Measurements from ENCODE around the gene RHBDD1. TPM values are rescaled to one million over a fixed set of nuclear protein-coding genes. Genes with fewer than 3 reads are reported as not detected.

The RHBDD1 gene
- total RNA-seq, 2 donors from 2014 or later, result 41.5 to 42.0 TPM

DNA sequence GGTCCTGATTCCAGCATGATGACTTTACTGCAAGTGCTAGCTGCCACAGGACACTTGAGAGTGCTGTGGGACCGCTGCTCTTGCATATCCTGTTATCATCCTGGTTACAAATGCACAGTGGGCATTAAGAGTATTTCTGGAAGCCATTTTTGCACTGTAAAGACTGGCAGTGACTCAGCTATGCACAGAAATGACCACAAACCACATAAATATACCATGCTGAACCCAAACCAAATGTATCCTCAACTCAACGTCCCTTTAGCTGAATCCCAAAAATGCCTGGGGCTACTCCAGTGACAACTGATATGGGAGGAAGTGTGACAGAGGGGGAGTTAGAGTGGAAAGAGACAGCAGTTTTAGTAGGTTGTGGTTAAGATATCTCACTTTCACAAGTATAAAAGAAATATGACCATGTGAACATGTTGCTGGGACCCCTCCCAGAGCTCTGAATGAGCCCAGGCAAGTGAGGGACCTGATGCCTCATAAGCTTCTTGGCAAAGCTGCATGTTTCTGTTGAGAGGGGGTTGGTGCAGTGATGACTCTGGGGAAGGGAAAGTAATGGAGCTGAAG lies 37.3 kb downstream of the RHBDD1 start:
- Mint-ChIP-seq H3K27me3 (no peaks in the 10 kb centered on the region), H3K36me3 (ENCODE audit: low read depth) (peaks cover 17% of the 10 kb centered on the region), H3K27ac (peak overlapping the region; percentile 14), H3K4me3 (no peak overlapping the region), H3K4me1 (peaks cover 17% of the 10 kb centered on the region)
- ATAC-seq (no peak), DNase-seq (no peak)
- no peaks in the 10 kb centered on the region for H3K9me3 ChIP-seq (ENCODE audit: control insufficient read depth, low read length, poor library complexity, severe bottlenecking)

DNA sequence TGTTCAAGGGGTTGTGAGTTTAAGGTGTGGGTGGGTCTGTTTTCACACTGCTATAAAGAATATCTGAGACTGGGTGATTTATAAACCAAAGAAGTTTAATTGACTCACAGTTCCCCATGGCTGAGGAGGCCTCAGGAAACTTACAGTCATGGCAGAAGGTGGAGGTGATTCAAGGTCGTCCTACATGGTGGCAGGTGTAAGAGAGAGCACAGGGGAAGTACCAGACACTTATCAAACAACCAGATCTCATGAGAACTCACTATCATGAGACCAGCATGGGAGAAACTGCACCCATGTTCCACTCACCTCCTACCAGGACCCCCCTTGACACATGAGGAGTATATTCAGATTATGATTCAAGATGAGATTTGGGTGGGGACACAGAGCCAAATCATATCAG lies 38.0 kb downstream of the RHBDD1 start:
- DNase-seq (no peak), ATAC-seq (no peak)
- peaks cover 15% of the 10 kb centered on the region for H3K36me3 Mint-ChIP-seq (ENCODE audit: low read depth)
- no peaks in the 10 kb centered on the region for H3K27me3 Mint-ChIP-seq
- no peaks in the 10 kb centered on the region for H3K9me3 ChIP-seq (ENCODE audit: control insufficient read depth, low read length, poor library complexity, severe bottlenecking)
- H3K27ac Mint-ChIP-seq, result no peak overlapping the region
- no peak overlapping the region for H3K4me3 Mint-ChIP-seq
- peaks cover 14% of the 10 kb centered on the region for H3K4me1 Mint-ChIP-seq

DNA sequence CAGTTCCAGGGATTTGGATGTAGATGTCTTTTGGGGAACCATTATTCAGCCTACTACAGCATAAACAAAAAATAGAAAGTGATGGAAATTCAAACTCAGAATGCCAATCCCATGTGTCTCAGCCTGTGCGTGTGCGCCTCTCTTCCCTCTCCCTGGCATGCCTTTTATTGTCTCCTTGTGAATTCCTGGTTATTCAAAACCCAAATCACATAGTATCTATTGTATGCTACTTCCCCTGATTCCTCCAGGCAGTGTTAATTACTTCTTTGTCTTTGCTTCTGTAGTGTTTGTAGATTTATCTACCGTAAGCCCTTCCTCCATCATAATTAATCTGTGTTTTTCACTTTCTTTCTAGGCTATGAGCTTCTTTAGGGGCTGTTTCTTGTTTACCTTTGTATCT lies 38.9 kb downstream of the RHBDD1 start:
- H3K4me1 Mint-ChIP-seq, result peaks cover 14% of the 10 kb centered on the region
- no peak for ATAC-seq
- DNase-seq, result no peak
- no peak overlapping the region for H3K27ac Mint-ChIP-seq
- no peak overlapping the region for H3K4me3 Mint-ChIP-seq
- H3K27me3 Mint-ChIP-seq, result no peaks in the 10 kb centered on the region
- H3K36me3 Mint-ChIP-seq (ENCODE audit: low read depth), result peaks cover 14% of the 10 kb centered on the region
- no peaks in the 10 kb centered on the region for H3K9me3 ChIP-seq (ENCODE audit: control insufficient read depth, low read length, poor library complexity, severe bottlenecking)

DNA sequence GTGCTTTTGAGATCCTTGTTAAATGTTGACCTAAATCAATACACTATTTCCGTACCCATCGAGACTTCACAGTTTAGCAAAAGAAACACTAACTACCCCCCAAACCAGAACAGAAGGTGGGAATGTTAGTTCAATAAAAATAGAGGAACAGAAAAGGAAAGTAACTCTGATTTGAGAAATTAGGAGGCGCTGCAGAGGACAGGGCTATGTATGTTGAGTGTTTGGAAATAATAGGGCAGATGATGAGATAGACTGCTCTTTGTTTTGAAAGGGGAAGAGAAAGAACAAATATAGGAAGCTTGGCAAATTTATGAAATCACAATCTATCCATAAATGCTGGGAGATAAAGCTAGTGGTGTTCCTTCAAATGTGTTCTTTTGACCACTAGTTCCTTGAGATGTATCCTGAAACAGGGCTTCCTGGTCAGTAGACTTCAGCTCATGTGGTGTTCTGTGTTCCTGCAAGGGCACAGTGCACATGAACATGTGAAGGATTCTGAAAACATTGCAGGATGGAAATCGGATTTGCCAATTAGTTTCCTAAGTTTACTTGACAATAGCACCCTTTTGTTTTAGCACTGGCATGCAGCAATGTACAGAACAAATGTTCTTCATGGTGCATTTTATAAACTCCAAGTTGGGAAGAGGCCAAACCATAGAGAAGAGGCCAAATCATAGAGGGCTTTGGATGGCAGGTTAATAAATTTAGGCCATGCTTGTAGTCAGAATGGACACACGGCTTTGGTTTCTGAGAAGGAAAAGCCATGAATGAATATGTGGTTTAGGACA lies 39.8 kb downstream of the RHBDD1 start:
- Mint-ChIP-seq H3K36me3 (ENCODE audit: low read depth) (peaks cover 15% of the 10 kb centered on the region), H3K4me1 (peaks cover 14% of the 10 kb centered on the region), H3K4me3 (no peak overlapping the region), H3K27me3 (no peaks in the 10 kb centered on the region), H3K27ac (no peak overlapping the region)
- H3K9me3 ChIP-seq (ENCODE audit: control insufficient read depth, low read length, poor library complexity, severe bottlenecking), result no peaks in the 10 kb centered on the region
- DNase-seq (no peak), ATAC-seq (no peak)

DNA sequence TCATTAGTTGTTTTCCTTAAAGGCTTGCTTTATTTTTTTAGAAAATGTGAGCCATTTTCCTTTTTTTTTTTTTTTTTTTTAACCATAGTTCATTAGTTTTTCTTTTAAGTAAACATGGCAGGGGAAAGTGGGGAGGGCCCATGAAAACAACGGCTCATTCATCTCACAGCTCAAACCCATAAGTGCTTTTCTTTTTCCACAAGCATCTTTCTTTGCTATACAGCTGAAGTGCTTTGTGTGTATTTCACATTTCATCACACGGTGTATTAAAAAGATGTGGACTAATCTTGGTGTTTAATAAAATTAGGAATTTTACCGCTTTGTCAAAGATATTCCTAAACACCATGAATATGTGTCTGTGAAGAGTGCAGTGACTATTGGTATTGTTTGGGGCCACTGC lies 41.6 kb downstream of the RHBDD1 start:
- Mint-ChIP-seq H3K4me1 (peaks cover 12% of the 10 kb centered on the region), H3K4me3 (no peak overlapping the region), H3K36me3 (ENCODE audit: low read depth) (peaks cover 16% of the 10 kb centered on the region), H3K27ac (no peak overlapping the region), H3K27me3 (no peaks in the 10 kb centered on the region)
- DNase-seq, result no peak
- H3K9me3 ChIP-seq (ENCODE audit: control insufficient read depth, low read length, poor library complexity, severe bottlenecking), result no peaks in the 10 kb centered on the region
- ATAC-seq, result no peak

DNA sequence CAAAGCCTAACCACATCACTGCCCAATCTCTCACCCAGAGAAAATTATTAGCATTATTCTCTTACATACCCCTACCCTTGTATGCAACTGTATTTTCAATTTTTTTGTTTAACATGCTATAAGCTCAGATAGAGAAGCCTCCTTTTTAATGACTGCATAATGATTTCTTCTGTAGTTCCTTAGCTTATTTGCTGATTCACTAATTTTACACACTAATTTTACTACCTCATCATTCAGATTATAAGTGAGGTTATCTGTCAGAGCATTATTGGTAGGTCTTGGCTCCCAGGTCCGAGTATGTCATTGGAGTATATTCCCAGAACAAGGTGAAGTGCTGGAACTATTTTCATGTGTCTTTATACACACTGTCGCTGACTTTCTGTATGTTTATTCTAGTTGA lies 45.4 kb downstream of the RHBDD1 start:
- Mint-ChIP-seq H3K4me1 (peaks cover 2% of the 10 kb centered on the region), H3K27me3 (no peaks in the 10 kb centered on the region), H3K4me3 (no peak overlapping the region), H3K27ac (no peak overlapping the region), H3K36me3 (ENCODE audit: low read depth) (peaks cover 6% of the 10 kb centered on the region)
- no peaks in the 10 kb centered on the region for H3K9me3 ChIP-seq (ENCODE audit: control insufficient read depth, low read length, poor library complexity, severe bottlenecking)
- no peak for ATAC-seq
- no peak for DNase-seq

DNA sequence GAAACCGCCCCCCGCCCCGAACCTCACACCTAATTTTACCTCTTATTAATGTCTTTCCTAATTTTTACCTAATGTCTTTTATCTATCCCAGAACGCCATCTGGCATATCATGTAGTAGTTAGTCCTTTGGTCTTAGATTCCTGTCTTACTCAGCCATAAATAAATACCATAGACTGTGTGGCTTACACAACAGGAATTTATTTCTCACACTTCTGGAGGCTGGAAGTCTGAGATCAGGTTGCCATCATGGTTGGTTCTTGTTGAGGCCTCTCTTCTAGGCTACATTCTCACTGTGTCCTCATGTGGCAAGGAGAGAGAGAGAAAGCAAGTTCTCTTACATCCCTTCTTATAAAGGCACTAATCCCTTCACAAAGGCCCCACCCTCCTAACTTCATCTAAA lies 46.8 kb downstream of the RHBDD1 start:
- DNase-seq, result no peak
- H3K9me3 ChIP-seq (ENCODE audit: control insufficient read depth, low read length, poor library complexity, severe bottlenecking), result no peaks in the 10 kb centered on the region
- no peaks in the 10 kb centered on the region for H3K27me3 Mint-ChIP-seq
- ATAC-seq, result no peak
- peaks cover 6% of the 10 kb centered on the region for H3K36me3 Mint-ChIP-seq (ENCODE audit: low read depth)
- peaks cover 2% of the 10 kb centered on the region for H3K4me1 Mint-ChIP-seq
- no peak overlapping the region for H3K27ac Mint-ChIP-seq
- no peak overlapping the region for H3K4me3 Mint-ChIP-seq

DNA sequence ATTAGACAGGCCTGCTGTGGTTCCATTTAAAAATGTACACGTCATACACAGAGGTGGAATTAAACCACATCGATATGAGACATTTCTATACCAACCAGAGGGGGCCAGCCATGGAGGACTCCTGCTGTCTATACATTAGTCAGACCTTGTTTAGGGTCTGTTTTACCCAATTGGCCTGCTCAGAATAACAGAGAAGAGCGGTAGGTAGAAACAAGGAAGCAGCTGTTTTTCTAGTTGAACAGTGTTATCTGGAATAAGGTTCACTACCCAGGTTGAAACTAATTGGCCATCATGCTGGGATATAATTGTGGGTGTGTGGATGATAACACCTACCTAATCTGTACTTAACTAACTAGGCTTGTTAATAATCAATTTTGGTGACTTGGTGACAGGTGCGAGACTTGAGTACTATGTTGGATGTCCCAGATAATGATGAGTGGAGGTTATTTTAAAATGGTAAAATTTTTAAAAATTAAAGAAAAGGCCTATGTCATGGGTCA lies 47.5 kb downstream of the RHBDD1 start:
- DNase-seq (no peak), ATAC-seq (no peak)
- H3K4me1 Mint-ChIP-seq, result peaks cover 2% of the 10 kb centered on the region
- no peaks in the 10 kb centered on the region for H3K9me3 ChIP-seq (ENCODE audit: control insufficient read depth, low read length, poor library complexity, severe bottlenecking)
- peaks cover 6% of the 10 kb centered on the region for H3K36me3 Mint-ChIP-seq (ENCODE audit: low read depth)
- no peaks in the 10 kb centered on the region for H3K27me3 Mint-ChIP-seq
- no peak overlapping the region for H3K4me3 Mint-ChIP-seq
- H3K27ac Mint-ChIP-seq, result no peak overlapping the region

DNA sequence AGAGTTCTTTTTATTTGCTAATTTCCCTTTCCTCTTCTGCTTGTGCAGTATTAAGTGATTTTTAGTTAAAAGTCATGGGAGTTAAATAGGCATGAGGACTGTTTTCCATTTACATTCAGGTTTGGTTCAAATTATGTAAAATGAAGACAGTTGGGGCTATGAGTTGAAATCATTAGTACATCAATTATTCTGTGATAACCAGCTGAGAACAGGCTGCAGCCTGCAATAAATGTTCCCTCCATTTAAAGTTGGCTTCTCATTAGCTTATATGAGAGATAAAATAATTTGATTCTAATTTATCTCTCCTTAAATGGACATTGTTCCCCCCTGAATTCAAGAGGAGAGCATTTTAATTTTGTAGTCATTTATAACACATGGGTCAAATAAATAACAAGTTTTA lies 48.3 kb downstream of the RHBDD1 start:
- Mint-ChIP-seq H3K4me3 (no peak overlapping the region), H3K27ac (no peak overlapping the region), H3K36me3 (ENCODE audit: low read depth) (peaks cover 4% of the 10 kb centered on the region), H3K4me1 (peaks cover 2% of the 10 kb centered on the region), H3K27me3 (no peaks in the 10 kb centered on the region)
- H3K9me3 ChIP-seq (ENCODE audit: control insufficient read depth, low read length, poor library complexity, severe bottlenecking), result no peaks in the 10 kb centered on the region
- no peak for DNase-seq
- no peak for ATAC-seq

DNA sequence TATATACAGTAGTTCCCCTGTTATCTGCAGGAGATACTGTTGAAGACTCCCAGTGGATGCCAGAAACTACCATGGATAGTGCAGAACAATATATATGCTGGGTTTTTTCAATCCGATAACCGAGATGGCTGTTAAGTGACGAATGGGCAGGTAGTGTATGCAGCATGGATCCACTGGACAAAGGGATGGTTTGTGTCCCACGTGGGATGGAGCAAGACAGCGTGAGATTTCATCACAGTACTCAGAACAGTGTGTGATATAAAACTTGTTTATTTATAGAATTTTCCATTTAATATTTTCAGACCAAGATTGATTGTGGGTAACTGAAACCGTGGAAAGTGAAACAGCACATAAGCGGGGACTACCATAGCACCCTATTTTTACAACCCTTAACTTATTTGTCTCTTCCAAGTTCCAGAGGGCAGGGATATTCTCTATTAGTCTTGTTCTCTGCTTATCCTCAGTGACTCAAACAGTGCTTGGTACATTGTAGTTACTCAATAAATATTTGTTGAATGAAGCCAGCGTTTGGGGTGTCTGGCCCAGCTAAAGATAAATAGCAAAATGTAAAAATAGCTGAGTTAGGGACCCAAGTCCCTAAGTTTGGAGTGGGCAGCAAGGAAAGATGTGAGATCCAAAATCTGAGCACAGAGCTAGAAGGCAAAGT lies 50.0 kb downstream of the RHBDD1 start:
- Mint-ChIP-seq H3K36me3 (ENCODE audit: low read depth) (peaks cover under 1% of the 10 kb centered on the region), H3K4me3 (no peak overlapping the region), H3K27ac (peak overlapping the region; percentile 24), H3K27me3 (no peaks in the 10 kb centered on the region), H3K4me1 (peaks cover 2% of the 10 kb centered on the region)
- DNase-seq (no peak), ATAC-seq (no peak)
- H3K9me3 ChIP-seq (ENCODE audit: control insufficient read depth, low read length, poor library complexity, severe bottlenecking), result no peaks in the 10 kb centered on the region

DNA sequence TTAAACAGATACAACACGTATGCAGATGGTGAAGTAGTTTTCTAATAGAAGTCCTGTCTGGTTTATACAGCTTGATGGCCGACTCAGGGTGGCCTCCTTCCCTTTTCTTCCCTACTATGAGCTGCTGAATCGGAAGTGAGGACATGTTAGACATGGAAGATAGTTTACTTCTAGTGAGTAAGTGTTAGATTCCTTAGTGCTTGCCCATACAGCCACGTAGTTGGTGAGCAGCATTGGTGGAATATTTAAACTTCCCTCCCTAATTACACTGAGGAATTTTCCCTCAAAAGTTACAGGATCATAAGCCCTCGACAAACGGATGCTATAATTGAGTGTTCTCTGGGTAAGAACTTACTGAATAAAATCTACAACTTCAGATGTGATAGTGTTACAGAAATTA lies 52.1 kb downstream of the RHBDD1 start:
- Mint-ChIP-seq H3K36me3 (ENCODE audit: low read depth) (no peaks in the 10 kb centered on the region), H3K4me1 (peaks cover 2% of the 10 kb centered on the region), H3K27me3 (no peaks in the 10 kb centered on the region), H3K27ac (no peak overlapping the region), H3K4me3 (no peak overlapping the region)
- no peaks in the 10 kb centered on the region for H3K9me3 ChIP-seq (ENCODE audit: control insufficient read depth, low read length, poor library complexity, severe bottlenecking)
- DNase-seq, result no peak
- no peak for ATAC-seq

DNA sequence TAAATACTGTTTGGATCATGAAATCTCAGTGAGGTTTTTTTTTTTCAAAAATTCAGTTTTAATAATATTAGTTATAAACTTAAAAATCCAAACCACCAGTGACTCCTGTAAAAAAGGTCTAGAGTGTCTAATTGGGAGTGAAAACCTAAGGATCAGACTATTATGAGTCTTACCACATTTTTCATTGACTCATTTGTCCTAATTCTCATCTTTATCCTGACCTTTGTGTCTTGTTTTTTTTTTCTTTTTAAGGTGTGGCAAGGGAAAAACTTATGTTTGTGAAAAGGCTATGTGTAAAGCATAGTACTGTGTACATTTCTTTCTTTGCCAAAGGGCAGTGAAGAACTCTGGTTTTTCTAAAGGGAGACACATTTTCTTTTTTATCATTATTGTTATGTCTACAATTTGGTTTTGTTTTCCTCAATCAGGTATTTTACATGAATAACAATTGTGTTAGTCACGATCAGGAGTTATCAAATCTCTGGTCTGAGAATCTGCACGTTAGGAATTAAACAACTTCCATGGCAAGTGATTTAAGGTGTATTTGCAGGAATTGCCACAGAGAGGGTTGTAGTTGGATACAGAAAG lies 52.6 kb downstream of the RHBDD1 start:
- no peaks in the 10 kb centered on the region for H3K9me3 ChIP-seq (ENCODE audit: control insufficient read depth, low read length, poor library complexity, severe bottlenecking)
- DNase-seq, result no peak
- Mint-ChIP-seq H3K4me1 (peaks cover 2% of the 10 kb centered on the region), H3K27me3 (no peaks in the 10 kb centered on the region), H3K4me3 (no peak overlapping the region), H3K36me3 (ENCODE audit: low read depth) (no peaks in the 10 kb centered on the region), H3K27ac (no peak overlapping the region)
- ATAC-seq, result no peak

DNA sequence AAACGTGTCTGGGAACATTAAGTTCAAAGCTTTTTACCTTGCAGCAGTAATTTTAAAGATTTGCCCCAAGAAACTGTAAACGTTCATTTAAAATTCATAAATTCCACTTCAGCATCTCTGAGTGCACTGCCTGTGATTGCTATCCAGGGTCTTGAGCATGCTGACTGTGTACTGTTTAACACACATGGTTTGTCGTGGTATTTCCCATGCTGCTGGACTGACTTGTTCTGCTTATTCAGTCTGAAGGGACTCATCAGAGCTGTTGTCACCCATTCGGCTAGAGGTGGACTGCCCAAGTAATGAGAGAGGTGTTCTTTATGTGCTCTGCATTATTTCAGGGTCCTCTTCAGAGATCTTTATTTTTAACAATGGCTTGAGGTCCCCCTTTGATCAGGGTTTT lies 53.1 kb downstream of the RHBDD1 start:
- no peak overlapping the region for H3K27ac Mint-ChIP-seq
- H3K4me3 Mint-ChIP-seq, result no peak overlapping the region
- no peak for ATAC-seq
- H3K27me3 Mint-ChIP-seq, result no peaks in the 10 kb centered on the region
- no peaks in the 10 kb centered on the region for H3K9me3 ChIP-seq (ENCODE audit: control insufficient read depth, low read length, poor library complexity, severe bottlenecking)
- no peak for DNase-seq
- H3K4me1 Mint-ChIP-seq, result peaks cover 2% of the 10 kb centered on the region
- no peaks in the 10 kb centered on the region for H3K36me3 Mint-ChIP-seq (ENCODE audit: low read depth)

Measured in T-helper 17 cell (primary cell).